GM10266 (cell line): ENCODE results near the gene COL8A2.
A peak's percentile ranks its signal among the peaks of the same experiment; 100 is the strongest.

Experiments used
- DNase-seq: peaks from one replicate; pipeline ENCODE4 v3.0.0; 2012; ENCODE audit errors: extremely low spot score
- TF ChIP-seq, protein P1 (sequence below): IDR thresholded peaks from 2 replicates; pipeline ENCODE4 v1.5.1; 2012; ENCODE audit warnings: mild to moderate bottlenecking, low read depth; ENCODE audit not compliant: control insufficient read depth, insufficient read depth; ENCODE audit errors: missing control alignments

Gene COL8A2

DNA sequence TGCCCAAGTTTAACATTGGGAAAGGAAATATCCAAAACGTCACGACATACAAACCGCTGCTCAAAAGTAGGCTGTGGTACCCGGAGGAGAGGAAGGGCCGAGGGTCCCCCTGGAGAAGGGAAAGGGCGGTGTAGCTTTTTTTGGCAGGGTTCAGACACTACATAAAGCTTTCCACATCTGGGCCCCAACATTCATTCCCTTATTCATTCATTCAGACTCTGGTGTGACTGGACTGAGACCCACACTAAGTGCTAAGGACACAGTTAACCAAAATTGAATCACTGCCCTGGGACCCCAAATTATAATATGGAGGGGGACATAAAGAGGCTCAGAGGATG lies 10.3 kb upstream of the COL8A2 start:
- no peak for DNase-seq
- TF ChIP-seq, protein P1, sequence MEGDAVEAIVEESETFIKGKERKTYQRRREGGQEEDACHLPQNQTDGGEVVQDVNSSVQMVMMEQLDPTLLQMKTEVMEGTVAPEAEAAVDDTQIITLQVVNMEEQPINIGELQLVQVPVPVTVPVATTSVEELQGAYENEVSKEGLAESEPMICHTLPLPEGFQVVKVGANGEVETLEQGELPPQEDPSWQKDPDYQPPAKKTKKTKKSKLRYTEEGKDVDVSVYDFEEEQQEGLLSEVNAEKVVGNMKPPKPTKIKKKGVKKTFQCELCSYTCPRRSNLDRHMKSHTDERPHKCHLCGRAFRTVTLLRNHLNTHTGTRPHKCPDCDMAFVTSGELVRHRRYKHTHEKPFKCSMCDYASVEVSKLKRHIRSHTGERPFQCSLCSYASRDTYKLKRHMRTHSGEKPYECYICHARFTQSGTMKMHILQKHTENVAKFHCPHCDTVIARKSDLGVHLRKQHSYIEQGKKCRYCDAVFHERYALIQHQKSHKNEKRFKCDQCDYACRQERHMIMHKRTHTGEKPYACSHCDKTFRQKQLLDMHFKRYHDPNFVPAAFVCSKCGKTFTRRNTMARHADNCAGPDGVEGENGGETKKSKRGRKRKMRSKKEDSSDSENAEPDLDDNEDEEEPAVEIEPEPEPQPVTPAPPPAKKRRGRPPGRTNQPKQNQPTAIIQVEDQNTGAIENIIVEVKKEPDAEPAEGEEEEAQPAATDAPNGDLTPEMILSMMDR, result no peak

DNA sequence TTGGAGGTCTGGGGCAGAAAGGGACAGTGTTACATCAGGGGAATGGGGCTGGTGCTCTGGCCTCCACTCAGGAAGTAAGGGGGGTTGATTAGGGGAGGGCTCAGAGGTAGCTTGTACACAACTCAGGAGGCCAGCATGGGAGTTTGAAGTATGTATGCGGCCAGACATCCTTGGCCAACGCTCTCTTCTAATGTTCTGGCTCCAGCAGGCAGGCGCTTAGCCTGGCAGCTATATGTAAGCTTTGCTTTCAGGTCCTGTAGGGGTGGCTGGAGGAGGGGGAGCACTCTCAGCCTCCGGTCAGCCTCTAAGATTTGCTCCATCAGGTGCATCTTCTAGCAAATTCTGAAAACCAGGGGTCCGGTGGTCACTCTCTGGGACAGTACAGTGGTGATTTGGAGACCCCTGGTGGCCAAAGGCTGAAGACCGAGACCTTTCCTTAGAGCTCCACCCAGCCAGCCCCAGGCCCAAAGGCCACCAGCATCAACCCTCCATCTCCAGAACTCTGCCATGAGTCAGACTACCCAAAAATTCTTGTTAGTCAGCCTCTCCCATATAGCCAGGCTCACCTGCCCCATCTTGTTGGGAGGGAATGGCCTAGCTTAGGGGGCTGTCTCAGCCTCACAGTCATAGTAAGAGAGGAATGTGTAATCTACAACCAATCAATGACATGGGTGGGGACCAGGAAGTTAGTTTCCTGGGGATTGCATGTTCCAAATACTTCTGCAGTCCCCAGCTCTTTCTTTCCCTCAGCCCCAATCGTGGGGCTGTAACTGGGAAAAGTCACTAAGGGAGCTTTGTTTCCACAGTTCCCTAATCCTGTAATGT lies 9.7 kb upstream of the COL8A2 start:
- peak; percentile 74 for DNase-seq
- TF ChIP-seq, protein P1, result peak; percentile 63

DNA sequence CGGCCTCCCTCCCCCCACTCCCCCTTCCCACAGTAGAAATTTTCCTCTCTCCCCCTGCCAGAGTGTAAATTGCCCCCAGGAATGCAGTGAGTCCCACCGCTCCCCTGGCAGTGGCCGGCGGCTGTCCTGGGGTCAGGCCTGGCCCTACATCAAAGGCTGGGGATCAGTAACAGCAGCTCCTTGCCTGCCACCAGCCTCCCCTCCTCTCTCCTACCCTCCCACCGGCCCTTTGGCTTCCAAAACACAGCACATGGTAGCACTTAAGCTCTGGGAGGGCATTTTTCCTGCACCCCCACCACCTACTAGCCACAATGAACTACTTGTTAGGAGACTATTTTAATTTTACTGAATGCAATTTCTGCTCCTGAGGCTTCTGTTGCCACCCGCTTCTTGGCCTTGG lies 9.0 kb upstream of the COL8A2 start:
- TF ChIP-seq, protein P1, result no peak
- DNase-seq, result no peak

DNA sequence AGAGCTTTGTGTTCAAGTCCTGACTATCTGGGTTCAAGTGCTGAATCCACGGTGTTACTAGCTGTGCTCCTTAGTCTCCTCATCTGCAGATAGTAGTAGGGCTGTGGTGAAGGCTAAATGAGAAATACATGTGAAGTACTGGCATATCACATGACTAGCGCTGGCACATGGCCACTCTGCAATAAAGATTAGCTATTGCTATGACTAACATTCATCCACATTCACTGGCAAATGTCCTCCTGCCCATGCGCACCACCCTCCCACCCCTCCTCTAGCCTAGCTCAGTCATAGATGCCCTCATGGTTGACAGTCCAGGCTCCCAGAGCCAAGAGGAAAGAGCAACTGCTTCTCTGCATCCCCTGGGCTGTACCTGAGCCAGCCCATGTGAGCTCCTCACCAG lies 8.5 kb upstream of the COL8A2 start:
- TF ChIP-seq, protein P1, result no peak
- DNase-seq, result no peak

DNA sequence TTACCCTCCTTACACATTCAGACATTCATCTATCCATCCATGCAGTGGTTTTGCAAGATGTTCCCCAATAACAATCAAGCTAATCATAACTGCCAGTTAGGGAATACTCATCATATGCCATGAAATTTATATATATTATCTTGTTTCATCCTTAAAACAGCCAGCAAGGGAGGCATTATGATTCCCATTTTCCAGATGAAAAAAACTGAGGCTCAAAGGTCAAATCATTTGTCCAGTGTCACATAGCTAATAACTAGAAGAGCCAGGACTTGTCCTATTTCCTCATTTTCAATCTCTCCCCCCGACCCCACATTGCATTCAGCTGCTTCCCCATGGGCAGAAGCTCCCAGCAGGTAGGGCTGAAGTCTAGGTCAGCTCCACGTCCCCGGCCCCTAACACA lies 7.0 kb upstream of the COL8A2 start:
- DNase-seq, result no peak
- TF ChIP-seq, protein P1, result no peak

DNA sequence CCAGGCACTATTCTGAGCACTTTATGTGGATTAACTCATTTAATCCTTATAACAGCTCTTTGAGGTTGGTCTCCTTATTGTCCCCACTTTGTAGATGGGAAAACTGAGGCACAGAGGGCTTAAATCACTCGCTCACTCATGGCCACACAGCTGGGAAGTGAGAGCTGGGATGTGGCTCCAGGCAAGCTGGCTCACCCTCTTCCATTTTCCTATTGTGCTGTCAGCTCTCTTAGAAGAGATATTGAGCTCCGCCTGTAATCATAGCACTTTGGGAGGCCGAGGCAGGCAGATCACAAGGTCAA lies 3.8 kb upstream of the COL8A2 start:
- no peak for DNase-seq
- TF ChIP-seq, protein P1, result no peak

DNA sequence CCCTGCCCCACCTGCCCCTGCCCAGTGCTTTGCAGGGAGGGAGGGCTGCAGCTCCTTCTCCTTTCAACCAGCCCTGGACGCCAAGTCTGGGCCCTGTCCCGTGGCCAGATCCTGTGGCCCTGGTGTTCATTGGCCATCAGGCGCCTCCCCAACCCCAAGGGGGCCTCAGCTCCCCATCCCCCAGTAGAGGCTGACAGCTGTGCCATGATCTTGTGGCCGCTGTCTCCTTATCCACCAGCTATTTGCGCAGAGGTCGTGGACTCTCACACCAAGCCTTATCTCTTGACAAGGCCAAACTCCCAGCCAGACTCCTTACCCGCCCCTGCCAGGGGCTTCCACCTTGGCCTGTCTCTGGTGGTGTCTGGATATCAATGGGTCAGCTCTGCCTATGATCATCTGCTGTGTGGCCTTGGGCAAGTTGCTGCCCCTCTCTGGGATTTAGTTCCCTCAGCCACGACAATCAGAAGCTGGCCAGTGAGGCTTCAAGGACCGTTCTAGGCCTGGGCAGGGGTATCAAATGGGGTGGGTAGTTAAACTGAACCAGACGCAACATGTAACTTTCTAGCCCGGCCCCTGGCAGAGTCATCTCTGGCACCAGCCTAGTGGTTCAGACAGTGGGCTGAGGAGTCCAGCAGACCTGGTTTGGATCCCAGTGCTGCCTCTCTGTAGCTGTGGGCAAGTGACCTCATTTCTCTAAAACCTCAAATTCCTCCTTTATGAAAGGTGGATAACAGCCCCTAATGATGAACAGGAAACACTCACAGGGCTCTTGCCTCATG lies 3.3 kb upstream of the COL8A2 start:
- DNase-seq, result no peak
- TF ChIP-seq, protein P1, result no peak
